CD4-positive, alpha-beta T cell treated with Interleukin-15 for 4 hours (primary cell): ENCODE results near the gene PDZRN3.

Source experiments
- DNase-seq: peaks from one replicate; pipeline ENCODE4 v3.0.0-alpha.2; 2020; ENCODE audit warnings: low spot score

PDZRN3 gene

GRCh38 chr3:73556520-73557372 lies 68.0 kb downstream of the PDZRN3 start:
- no peak for DNase-seq

- no peak for DNase-seq
These were observed 69.7 kb downstream of the PDZRN3 start for GRCh38 chr3:73555076-73555475.

- no peak for DNase-seq
These were observed 72.0 kb downstream of the PDZRN3 start for GRCh38 chr3:73552700-73553099.

- DNase-seq: no peak
These were observed 74.7 kb downstream of the PDZRN3 start for GRCh38 chr3:73550032-73550431.

- DNase-seq: no peak
These were observed 75.6 kb downstream of the PDZRN3 start for GRCh38 chr3:73549051-73549600.

- no peak for DNase-seq
These were observed 76.3 kb downstream of the PDZRN3 start for GRCh38 chr3:73548436-73548835.

- DNase-seq: no peak
These were observed 77.1 kb downstream of the PDZRN3 start for GRCh38 chr3:73547427-73548248.

- DNase-seq: no peak
These were observed 77.8 kb downstream of the PDZRN3 start for GRCh38 chr3:73546961-73547360.

- DNase-seq: no peak
These were observed 81.3 kb downstream of the PDZRN3 start for GRCh38 chr3:73543412-73543811.

- DNase-seq: no peak
These were observed 82.6 kb downstream of the PDZRN3 start for GRCh38 chr3:73542136-73542535.

- DNase-seq: no peak
These were observed 83.6 kb downstream of the PDZRN3 start for GRCh38 chr3:73540969-73541740.

GRCh38 chr3:73538486-73538885 lies 86.3 kb downstream of the PDZRN3 start:
- no peak for DNase-seq

GRCh38 chr3:73536952-73537351 lies 87.8 kb downstream of the PDZRN3 start:
- DNase-seq: no peak

GRCh38 chr3:73536336-73536895 lies 88.3 kb downstream of the PDZRN3 start:
- DNase-seq: no peak

GRCh38 chr3:73535931-73536330 lies 88.8 kb downstream of the PDZRN3 start:
- DNase-seq: no peak

- no peak for DNase-seq
These were observed 89.6 kb downstream of the PDZRN3 start for GRCh38 chr3:73535137-73535536.

GRCh38 chr3:73530022-73530396 lies 94.7 kb downstream of the PDZRN3 start:
- no peak for DNase-seq

- no peak for DNase-seq
These were observed 95.3 kb downstream of the PDZRN3 start for GRCh38 chr3:73529308-73530021.

GRCh38 chr3:73525591-73525990 lies 99.2 kb downstream of the PDZRN3 start:
- no peak for DNase-seq

- no peak for DNase-seq
These were observed 101.1 kb downstream of the PDZRN3 start for GRCh38 chr3:73523661-73524060.

- no peak for DNase-seq
These were observed 102.9 kb downstream of the PDZRN3 start for GRCh38 chr3:73521734-73522336.
